Caco-2 (cell line): Measurements from ENCODE around the gene HACD2. TPM values are rescaled to one million over a fixed set of nuclear protein-coding genes. Genes with fewer than 3 reads are reported as not detected.

Experiments
- BruUV-seq: library from RNA; stranded (reverse); fragments of 400-500 nt; replicated peaks from 2 replicates; lab custom pipeline; 2021; lab: Mats Ljungman, UMichigan
- CTCF ChIA-PET: fragments of 300-600 bp; sonication (Branson Sonifier 250); formaldehyde crosslinking; loops from one replicate; lab custom pipeline; 2022; ENCODE audit warnings: antibody characterized with exemption; lab: Charles Lee
- POLR2A ChIA-PET: fragments of 300-600 bp; sonication (Branson Sonifier 250); formaldehyde crosslinking; loops from one replicate; lab custom pipeline; 2022; ENCODE audit warnings: antibody characterized with exemption; lab: Charles Lee
- DNase-seq, 2 experiments: peaks; one replicate each; pipeline versions ENCODE4 v3.0.0 to v3.0.0-alpha.2; 2020 to 2022
- H3K27me3 ChIP-seq: replicated peaks from 2 replicates; pipeline ENCODE4 v1.6.0; 2011; ENCODE audit warnings: low read length; ENCODE audit not compliant: control insufficient read depth, insufficient read depth
- H3K36me3 ChIP-seq: 2 replicates; pipeline ENCODE4 v1.5.1; 2011; ENCODE audit warnings: low read length; ENCODE audit not compliant: control insufficient read depth, insufficient read depth
- H3K4me1 ChIP-seq: fragments of 250-450 bp; sonication (Bioruptor Pico); 2 replicates; pipeline ENCODE4 v1.5.1; 2020; ENCODE audit warnings: mild to moderate bottlenecking
- H3K4me3 ChIP-seq: 2 replicates; pipeline ENCODE4 v1.5.1; 2011; ENCODE audit warnings: low read depth, mild to moderate bottlenecking, control low read depth, low read length
- H3K9me3 ChIP-seq: fragments of 250-450 bp; sonication (Bioruptor Pico); 2 replicates; pipeline ENCODE4 v1.5.1; 2020; ENCODE audit warnings: mild to moderate bottlenecking, moderate library complexity
- H3K27ac Mint-ChIP-seq: one replicate; pipeline ENCODE4 v1.8.0; 2022; ENCODE audit warnings: mixed read lengths; ENCODE audit not compliant: unreplicated experiment
- H3K27me3 Mint-ChIP-seq: one replicate; pipeline ENCODE4 v1.8.0; 2022; ENCODE audit warnings: mixed read lengths; ENCODE audit not compliant: insufficient read depth, unreplicated experiment
- H3K36me3 Mint-ChIP-seq: one replicate; pipeline ENCODE4 v1.8.0; 2022; ENCODE audit warnings: mild to moderate bottlenecking, mixed read lengths; ENCODE audit not compliant: insufficient read depth, unreplicated experiment
- H3K4me1 Mint-ChIP-seq: one replicate; pipeline ENCODE4 v1.8.0; 2022; ENCODE audit warnings: low read depth, mixed read lengths; ENCODE audit not compliant: unreplicated experiment
- H3K4me3 Mint-ChIP-seq: one replicate; pipeline ENCODE4 v1.8.0; 2022; ENCODE audit warnings: mild to moderate bottlenecking, moderate library complexity, mixed read lengths; ENCODE audit not compliant: unreplicated experiment
- H3K9me3 Mint-ChIP-seq: one replicate; pipeline ENCODE4 v1.8.0; 2022; ENCODE audit warnings: mixed read lengths; ENCODE audit not compliant: unreplicated experiment
- intact Hi-C: fragments of 100-400 bp; cut with micrococcal nuclease; formaldehyde crosslinking; loops from one replicate; pipeline ENCODE4 v1.10.0; 2022; ENCODE audit not compliant: unreplicated experiment
- total RNA-seq: library from RNA; stranded (reverse); gene quantifications from 2 replicates; pipeline ENCODE4 v1.2.3, GENCODE V29; 2022
- TF ChIP-seq, protein P1 (sequence below), 2 experiments: fragments of 200-600 bp in 1 of 2; IDR thresholded peaks; 1 replicate in 1 of 2; 2 replicates in 1 of 2; pipeline versions ENCODE4 v1.5.1 to v1.8.0; 2011 to 2022; ENCODE audit warnings: antibody characterized with exemption in 1 of 2, control low read depth in 1 of 2, inconsistent platforms in 1 of 2, low read depth in 1 of 2, low read length in 1 of 2, mild to moderate bottlenecking in 1 of 2, moderate library complexity in 1 of 2; ENCODE audit not compliant: insufficient read depth in 1 of 2, severe bottlenecking in 1 of 2, unreplicated experiment in 1 of 2

HACD2 gene
- total RNA-seq, 1 experiment from 2014 or later = 92.5 TPM

GRCh38 chr3:123586131-123586530 is 1.3 kb upstream of the HACD2 start:
- intact Hi-C loops = no loop called here
- POLR2A ChIA-PET = interaction anchor here (0.6 to 2.8 kb wide), 4 partner anchors 20 to 166 kb away, joined by 3 to 22 read pairs (median 7); no protein-coding TSS in a partner anchor
- peak; percentile 66 to 72 for DNase-seq

DNA sequence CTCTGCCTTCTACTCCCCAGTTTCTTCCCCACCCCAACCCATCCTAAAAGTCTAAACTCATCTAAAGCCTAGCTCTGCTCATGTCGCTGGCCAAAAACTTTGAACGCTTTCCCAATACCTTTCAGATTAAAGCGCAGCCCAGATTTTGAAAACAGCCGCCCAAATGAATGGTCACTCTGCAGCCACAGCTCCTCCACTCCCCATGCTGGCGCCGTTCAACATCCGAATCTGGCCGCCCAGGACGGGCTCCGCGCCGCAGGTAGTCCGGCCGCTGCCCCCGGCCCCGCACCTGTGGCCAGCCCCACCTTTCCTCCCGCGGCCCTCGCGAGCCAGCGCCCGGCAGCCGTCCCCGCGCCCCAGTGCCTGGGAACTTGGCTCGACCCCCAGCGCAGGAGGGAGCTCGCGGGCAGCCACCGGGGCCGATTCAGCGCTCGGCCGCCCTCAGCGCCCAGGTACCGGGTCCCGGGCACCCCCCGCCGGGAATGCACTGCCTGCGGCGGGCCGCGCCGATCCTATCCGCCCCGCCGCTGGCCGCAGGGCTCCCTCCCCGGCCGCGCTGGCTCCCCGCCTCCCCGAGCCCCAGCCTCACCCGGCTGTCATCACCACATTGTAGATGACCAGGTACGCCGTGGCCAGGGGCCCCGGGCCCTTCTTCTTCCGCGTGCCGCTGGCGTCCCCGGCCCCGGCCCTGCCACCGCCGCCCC is 417 bp downstream of the HACD2 start:
- TF ChIP-seq, protein P1, sequence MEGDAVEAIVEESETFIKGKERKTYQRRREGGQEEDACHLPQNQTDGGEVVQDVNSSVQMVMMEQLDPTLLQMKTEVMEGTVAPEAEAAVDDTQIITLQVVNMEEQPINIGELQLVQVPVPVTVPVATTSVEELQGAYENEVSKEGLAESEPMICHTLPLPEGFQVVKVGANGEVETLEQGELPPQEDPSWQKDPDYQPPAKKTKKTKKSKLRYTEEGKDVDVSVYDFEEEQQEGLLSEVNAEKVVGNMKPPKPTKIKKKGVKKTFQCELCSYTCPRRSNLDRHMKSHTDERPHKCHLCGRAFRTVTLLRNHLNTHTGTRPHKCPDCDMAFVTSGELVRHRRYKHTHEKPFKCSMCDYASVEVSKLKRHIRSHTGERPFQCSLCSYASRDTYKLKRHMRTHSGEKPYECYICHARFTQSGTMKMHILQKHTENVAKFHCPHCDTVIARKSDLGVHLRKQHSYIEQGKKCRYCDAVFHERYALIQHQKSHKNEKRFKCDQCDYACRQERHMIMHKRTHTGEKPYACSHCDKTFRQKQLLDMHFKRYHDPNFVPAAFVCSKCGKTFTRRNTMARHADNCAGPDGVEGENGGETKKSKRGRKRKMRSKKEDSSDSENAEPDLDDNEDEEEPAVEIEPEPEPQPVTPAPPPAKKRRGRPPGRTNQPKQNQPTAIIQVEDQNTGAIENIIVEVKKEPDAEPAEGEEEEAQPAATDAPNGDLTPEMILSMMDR (IDR thresholded peaks at IDR 0.05; ENCODE audit: insufficient read depth in 1 of 2, low read depth in 1 of 2, low read length in 1 of 2, severe bottlenecking in 1 of 2, unreplicated experiment in 1 of 2) = no peak
- DNase-seq = peak; percentile 53 to 73
- ChIA-PET CTCF (interaction anchor here (1.0 kb wide), 2 partner anchors 68 to 246 kb away, joined by 3 to 5 read pairs; no protein-coding TSS in a partner anchor), POLR2A (no interaction called here)
- Histone ChIP-seq H3K4me1 (peaks cover 22% of the 10 kb centered on the region), H3K9me3 (peaks cover 18% of the 10 kb centered on the region; the same call in 1 of the 2 replicates), H3K27me3 (no peaks in the 10 kb centered on the region), H3K36me3 (no peaks in the 10 kb centered on the region; the same call in none of the 2 replicates), H3K4me3 (peak overlapping the region; percentile 71)
- intact Hi-C loops = loop anchor here (2.0 kb wide), 1 partner anchor 44 kb away; no protein-coding TSS in a partner anchor
- H3K27ac Mint-ChIP-seq = no peak overlapping the region
- peaks cover 12% of the 10 kb centered on the region for H3K4me1 Mint-ChIP-seq
- BruUV-seq = no TSS peak
- H3K9me3 Mint-ChIP-seq = no peaks in the 10 kb centered on the region
- H3K4me3 Mint-ChIP-seq = no peak overlapping the region
- H3K36me3 Mint-ChIP-seq = peaks cover 39% of the 10 kb centered on the region
- H3K27me3 Mint-ChIP-seq = no peaks in the 10 kb centered on the region

More at GRCh38 chr3:123586131-123586530, 1.3 kb upstream of the HACD2 start:
- H3K4me3 Mint-ChIP-seq = no peak overlapping the region
- Histone ChIP-seq H3K36me3 (peaks cover 2% of the 10 kb centered on the region), H3K4me3 (peak overlapping the region; percentile 71), H3K9me3 (peaks cover 35% of the 10 kb centered on the region), H3K4me1 (peaks cover 22% of the 10 kb centered on the region), H3K27me3 (no peaks in the 10 kb centered on the region)
- H3K4me1 Mint-ChIP-seq = peaks cover 12% of the 10 kb centered on the region
- H3K27me3 Mint-ChIP-seq = no peaks in the 10 kb centered on the region
- H3K27ac Mint-ChIP-seq = no peak overlapping the region
- TF ChIP-seq, protein P1 (IDR thresholded peaks at IDR 0.05; ENCODE audit: insufficient read depth in 1 of 2, low read depth in 1 of 2, low read length in 1 of 2, severe bottlenecking in 1 of 2, unreplicated experiment in 1 of 2) = no peak
- peaks cover 9% of the 10 kb centered on the region for H3K9me3 Mint-ChIP-seq
- no TSS peak for BruUV-seq
- CTCF ChIA-PET = interaction anchor here (1.5 kb wide), 1 partner anchor 20 kb away, joined by 4 read pairs; no protein-coding TSS in a partner anchor
- peaks cover 23% of the 10 kb centered on the region for H3K36me3 Mint-ChIP-seq

GRCh38 chr3:123583561-123583960 is 1.3 kb downstream of the HACD2 start:
- ChIA-PET POLR2A (interaction anchor here (0.9 kb wide), 1 partner anchor 18 kb away, joined by 3 read pairs; no protein-coding TSS in a partner anchor), CTCF (interaction anchor here (1.0 kb wide), 2 partner anchors 69 to 246 kb away, joined by 3 to 5 read pairs; no protein-coding TSS in a partner anchor)
- H3K36me3 ChIP-seq = no peaks in the 10 kb centered on the region; the same call in 1 of the 2 replicates
- Mint-ChIP-seq H3K4me3 (no peak overlapping the region), H3K27me3 (no peaks in the 10 kb centered on the region), H3K36me3 (peaks cover 48% of the 10 kb centered on the region), H3K27ac (no peak overlapping the region), H3K4me1 (peaks cover 12% of the 10 kb centered on the region), H3K9me3 (no peaks in the 10 kb centered on the region)
- peaks cover 22% of the 10 kb centered on the region for H3K4me1 ChIP-seq
- no peak for DNase-seq
- H3K4me3 ChIP-seq = peak overlapping the region; percentile 71
- intact Hi-C loops = no loop called here
- H3K9me3 ChIP-seq = 0 out of 2 replicates have a peak, but pooled peaks cover 10% of the 10 kb centered on the region
- TSS peak; percentile 43 for BruUV-seq
- no peaks in the 10 kb centered on the region for H3K27me3 ChIP-seq
- TF ChIP-seq, protein P1 (IDR thresholded peaks at IDR 0.05; ENCODE audit: insufficient read depth in 1 of 2, low read depth in 1 of 2, low read length in 1 of 2, severe bottlenecking in 1 of 2, unreplicated experiment in 1 of 2) = no peak
